Lung (tissue), 12 donors: ENCODE measurements around the gene ADAM11. TPM values are rescaled to one million over a fixed set of nuclear protein-coding genes. Genes with fewer than 3 reads are reported as not detected.

Source experiments
- ATAC-seq: fragments of 200-7000 bp; cut with Tn5 transposase; one replicate; pipeline ENCODE4 v1.9.1; 2020; ENCODE audit warnings: moderate number of reproducible peaks; ENCODE audit not compliant: insufficient read depth, low FRiP score
- DNase-seq, 3 donors: peaks; one replicate each; pipeline ENCODE4 v3.0.0-alpha.2; 2013 to 2017
- H3K27ac ChIP-seq, 2 donors: one replicate each; pipeline ENCODE4 v1.5.1; 2013; ENCODE audit warnings: mild to moderate bottlenecking in 2 of 2, moderate library complexity in 2 of 2, control low read depth in 1 of 2, inconsistent platforms in 1 of 2, low read depth in 1 of 2, low read length in 1 of 2
- H3K27me3 ChIP-seq, 3 donors: one replicate each; pipeline ENCODE4 v1.5.1; 2013; ENCODE audit warnings: low read length in 2 of 3; ENCODE audit not compliant: control insufficient read depth in 3 of 3, insufficient read depth in 3 of 3
- H3K36me3 ChIP-seq, 4 donors: one replicate each; pipeline ENCODE4 v1.5.1; 2013; ENCODE audit warnings: low read length in 4 of 4, mild to moderate bottlenecking in 1 of 4, moderate library complexity in 1 of 4; ENCODE audit not compliant: control insufficient read depth in 4 of 4, insufficient read depth in 4 of 4
- H3K4me1 ChIP-seq, 5 donors: one replicate each; pipeline ENCODE4 v1.5.1; 2013; ENCODE audit warnings: low read length in 5 of 5, mild to moderate bottlenecking in 2 of 5, moderate library complexity in 1 of 5; ENCODE audit not compliant: control insufficient read depth in 5 of 5, insufficient read depth in 5 of 5
- H3K4me3 ChIP-seq: one replicate; pipeline ENCODE4 v1.5.1; 2013; ENCODE audit warnings: mild to moderate bottlenecking, control low read depth, moderate library complexity
- H3K9ac ChIP-seq, 2 donors: one replicate each; pipeline ENCODE4 v1.5.1; 2013; ENCODE audit warnings: low read length in 2 of 2, control low read depth in 1 of 2; ENCODE audit not compliant: insufficient read depth in 1 of 2
- H3K9me3 ChIP-seq, 4 donors: one replicate each; pipeline ENCODE4 v1.5.1; 2013; ENCODE audit warnings: low read length in 3 of 4, mild to moderate bottlenecking in 1 of 4, moderate library complexity in 1 of 4; ENCODE audit not compliant: control insufficient read depth in 4 of 4, insufficient read depth in 3 of 4
- CTCF ChIP-seq: IDR thresholded peaks from 2 replicates; pipeline ENCODE4 v1.5.1; 2012; ENCODE audit warnings: mild to moderate bottlenecking; ENCODE audit errors: control extremely low read depth, extremely low read depth
- WGBS, 2 donors: extraction: QIAGEN DNeasy Blood & Tissue Kit; methylation state at CpG; one replicate each; pipeline ENCODE4 v1.1.7; 2013; 5-methylcytosine and 5-hydroxymethylcytosine counted together
- polyA plus RNA-seq, 2 donors: library from polyadenylated mRNA; stranded (reverse); fragments of 200-250 nt; gene quantifications; one replicate each; pipeline ENCODE4 v1.2.1, GENCODE V29; 2013
- total RNA-seq, 2 donors: library from RNA; depleted of rRNA in 1 of 2; stranded (reverse); fragments of >200 nt in 1 of 2; gene quantifications; one replicate each; pipeline ENCODE4 v1.2.1, GENCODE V29; 2014 to 2021
- donor health status: control.
- donor health status: control.
- donor health status: Bipolar disorder and iron deficiency.
- donor health status: healthy.
- donor health status: DM: yes; HTN: yes; CAD: no.

ADAM11 gene
- total and polyA plus RNA-seq, 4 donors: 0.09 to 1.1 (median 0.18) TPM

- H3K36me3 ChIP-seq: no peaks in the 10 kb centered on the region
- H3K4me1 ChIP-seq: peaks cover 0 to 13% (median 6%) of the 10 kb centered on the region in 5 donors
- no peak for ATAC-seq
- peak overlapping the region in 1 of 2 donors; percentile 74 for H3K27ac ChIP-seq
- no peak overlapping the region for H3K4me3 ChIP-seq
- no peak overlapping the region for H3K9ac ChIP-seq
- H3K27me3 ChIP-seq: no peaks in the 10 kb centered on the region
- H3K9me3 ChIP-seq: peaks cover 0 to 2% (median 0%) of the 10 kb centered on the region in 4 donors
- TF ChIP-seq CTCF: no peak
- 66 to 78% methylated on average over 15 of the region's 15 CpGs for WGBS, 2 donors
- DNase-seq: no peak
These were observed 28.6 kb downstream of the ADAM11 start for GRCh38 chr17:44787271-44787940.

- no peak overlapping the region for H3K9ac ChIP-seq
- H3K36me3 ChIP-seq: no peaks in the 10 kb centered on the region
- TF ChIP-seq CTCF: no peak
- no peak for ATAC-seq
- H3K4me1 ChIP-seq: peaks cover 0 to 13% (median 4%) of the 10 kb centered on the region in 5 donors
- 79 to 91% methylated on average over 7 of the region's 7 CpGs for WGBS, 2 donors
- H3K27me3 ChIP-seq: no peaks in the 10 kb centered on the region
- no peak overlapping the region for H3K4me3 ChIP-seq
- DNase-seq: no peak
- H3K27ac ChIP-seq: no peak overlapping the region
- peaks cover 0 to 2% (median 0%) of the 10 kb centered on the region in 4 donors for H3K9me3 ChIP-seq
These were observed 29.4 kb downstream of the ADAM11 start for GRCh38 chr17:44788139-44788538.

GRCh38 chr17:44792276-44792675, 33.5 kb downstream of the ADAM11 start:
- peaks cover 0 to 12% (median 12%) of the 10 kb centered on the region in 5 donors for H3K4me1 ChIP-seq
- TF ChIP-seq CTCF: no peak
- H3K9me3 ChIP-seq: peaks cover 0 to 2% (median 0%) of the 10 kb centered on the region in 4 donors
- H3K9ac ChIP-seq: no peak overlapping the region
- no peak for DNase-seq
- no peaks in the 10 kb centered on the region for H3K27me3 ChIP-seq
- ATAC-seq: no peak
- 100% methylated on average over 1 of the region's 1 CpG for WGBS, 2 donors
- no peak overlapping the region for H3K27ac ChIP-seq
- H3K4me3 ChIP-seq: no peak overlapping the region
- peaks cover 0 to 2% (median 0%) of the 10 kb centered on the region in 4 donors for H3K36me3 ChIP-seq
